Ectodermal cell (in vitro differentiated cells): ENCODE measurements around the gene HNRNPH3.

Experiments
- H3K27ac ChIP-seq: 2 replicates; pipeline ENCODE4 v1.7.0; 2013; ENCODE audit warnings: mild to moderate bottlenecking, low read depth, low read length; ENCODE audit not compliant: insufficient read depth, poor library complexity, severe bottlenecking
- H3K27me3 ChIP-seq: 2 replicates; pipeline ENCODE4 v1.7.0; 2013; ENCODE audit warnings: mild to moderate bottlenecking, low read length; ENCODE audit not compliant: insufficient read depth, control insufficient read depth, poor library complexity, severe bottlenecking
- H3K36me3 ChIP-seq: one replicate; pipeline ENCODE4 v1.7.0; 2013; ENCODE audit warnings: low read length; ENCODE audit not compliant: control insufficient read depth, insufficient read depth
- H3K4me1 ChIP-seq: one replicate; pipeline ENCODE4 v1.7.0; 2013; ENCODE audit warnings: low read length; ENCODE audit not compliant: control insufficient read depth, insufficient read depth
- H3K4me3 ChIP-seq: 2 replicates; pipeline ENCODE4 v1.7.0; 2013; ENCODE audit warnings: low read depth, low read length, control low read depth; ENCODE audit not compliant: insufficient read depth
- H3K9me3 ChIP-seq: 2 replicates; pipeline ENCODE4 v1.7.0; 2013; ENCODE audit warnings: mild to moderate bottlenecking, low read length, moderate library complexity; ENCODE audit not compliant: control insufficient read depth
- WGBS, 2 experiments: methylation state at CpG; one replicate each; pipeline ENCODE4 v1.1.7; 2013; ENCODE audit warnings: missing lambda C conversion rate in 2 of 2; 5-methylcytosine and 5-hydroxymethylcytosine counted together

Gene HNRNPH3

DNA sequence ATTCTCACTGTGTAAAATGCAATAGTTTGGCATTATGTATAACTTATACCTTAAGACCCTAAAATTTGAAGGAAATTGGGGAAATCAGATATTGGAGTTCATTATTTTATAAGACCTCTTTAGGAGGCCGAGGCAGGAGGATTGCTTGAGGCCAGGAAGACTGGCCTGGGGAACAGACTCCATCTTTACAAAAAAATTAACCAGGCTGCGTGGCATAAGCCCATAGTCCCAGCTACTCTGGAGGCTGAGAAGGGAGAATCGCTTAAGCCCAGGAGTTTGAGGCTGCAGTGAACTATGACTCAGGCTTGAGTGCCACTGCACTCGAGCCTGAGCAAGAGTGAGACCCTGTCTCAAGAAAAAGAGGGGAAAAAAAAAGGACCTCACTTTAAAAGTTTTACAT, 14.9 kb downstream of the HNRNPH3 start:
- Histone ChIP-seq H3K36me3 (peaks cover 30% of the 10 kb centered on the region), H3K4me1 (no peaks in the 10 kb centered on the region), H3K4me3 (no peak overlapping the region), H3K27ac (no peak overlapping the region), H3K9me3 (no peaks in the 10 kb centered on the region), H3K27me3 (no peaks in the 10 kb centered on the region)
- WGBS, 2 experiments: 85 to 86% methylated on average over 4 of the region's 4 CpGs

DNA sequence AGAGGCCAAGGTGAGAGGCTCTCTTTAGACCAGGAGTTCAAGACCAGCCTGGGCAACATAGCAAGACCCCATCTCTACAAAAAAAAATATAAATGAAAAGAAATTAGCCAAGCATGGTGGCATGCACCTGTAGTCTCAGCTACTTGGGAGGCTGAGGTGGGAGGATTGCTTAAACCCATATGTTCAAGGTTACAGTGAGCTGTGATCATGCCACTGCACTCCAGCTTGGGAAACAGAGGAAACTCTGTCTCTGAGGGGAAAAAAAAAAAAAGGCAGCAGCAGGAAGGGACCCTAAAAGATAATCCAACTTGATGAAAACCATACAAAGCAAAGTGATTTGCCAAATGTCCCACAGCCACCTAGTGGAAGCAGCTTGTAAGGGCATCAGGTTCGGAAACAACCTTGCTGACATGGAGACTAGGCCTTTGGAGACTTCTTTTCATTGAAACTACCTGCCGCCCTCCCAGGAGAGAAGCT, 16.4 kb downstream of the HNRNPH3 start:
- Histone ChIP-seq H3K27me3 (no peaks in the 10 kb centered on the region), H3K9me3 (no peaks in the 10 kb centered on the region), H3K27ac (no peak overlapping the region), H3K4me1 (no peaks in the 10 kb centered on the region), H3K4me3 (no peak overlapping the region), H3K36me3 (peaks cover 27% of the 10 kb centered on the region)
- WGBS, 2 experiments: 31 to 34% methylated on average over 2 of the region's 2 CpGs

DNA sequence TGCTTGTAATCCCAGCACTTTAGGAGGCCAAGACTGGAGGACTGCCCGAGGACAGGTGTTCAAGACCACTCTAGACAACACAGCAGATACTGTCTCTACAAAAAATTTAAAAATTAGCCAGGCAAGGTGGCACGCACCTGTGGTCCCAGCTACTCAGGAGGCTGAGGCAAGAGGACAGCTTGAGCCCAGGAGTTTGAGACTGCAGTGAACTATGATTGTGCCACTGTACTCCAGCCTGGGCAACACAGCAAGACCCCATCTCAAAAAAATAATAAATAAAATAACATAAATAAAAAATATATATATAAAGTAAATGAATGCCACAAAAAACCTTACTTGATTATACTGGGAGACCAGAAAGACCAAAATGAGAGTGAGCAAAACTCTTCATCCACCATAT, 21.7 kb downstream of the HNRNPH3 start:
- H3K9me3 ChIP-seq: no peaks in the 10 kb centered on the region
- no peak overlapping the region for H3K27ac ChIP-seq
- no peaks in the 10 kb centered on the region for H3K4me1 ChIP-seq
- no peak overlapping the region for H3K4me3 ChIP-seq
- WGBS, 2 experiments: 92 to 94% methylated on average over 2 of the region's 2 CpGs
- H3K27me3 ChIP-seq: no peaks in the 10 kb centered on the region
- H3K36me3 ChIP-seq: peaks cover 18% of the 10 kb centered on the region

DNA sequence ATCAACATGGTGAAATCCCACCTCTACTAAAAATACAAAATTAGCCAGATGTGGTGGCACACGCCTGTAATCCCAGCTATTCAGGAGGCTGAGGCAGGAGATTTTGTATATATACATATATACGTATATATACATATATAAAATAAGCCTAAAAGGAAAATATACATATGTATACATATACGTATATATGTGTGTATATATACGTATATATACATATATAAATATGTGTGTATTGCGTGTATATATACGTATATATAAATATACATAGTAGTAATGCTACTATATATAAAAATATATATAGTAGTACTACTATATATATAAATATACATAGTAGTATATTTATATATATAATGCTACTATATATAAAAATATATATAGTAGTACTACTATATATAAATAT, 27.3 kb downstream of the HNRNPH3 start:
- H3K36me3 ChIP-seq: peaks cover 25% of the 10 kb centered on the region
- H3K27me3 ChIP-seq: no peaks in the 10 kb centered on the region
- H3K9me3 ChIP-seq: no peaks in the 10 kb centered on the region
- H3K27ac ChIP-seq: no peak overlapping the region
- no peak overlapping the region for H3K4me3 ChIP-seq
- H3K4me1 ChIP-seq: no peaks in the 10 kb centered on the region
- no CpG with 5 or more reads among the region's 6 CpGs for WGBS, 2 experiments

DNA sequence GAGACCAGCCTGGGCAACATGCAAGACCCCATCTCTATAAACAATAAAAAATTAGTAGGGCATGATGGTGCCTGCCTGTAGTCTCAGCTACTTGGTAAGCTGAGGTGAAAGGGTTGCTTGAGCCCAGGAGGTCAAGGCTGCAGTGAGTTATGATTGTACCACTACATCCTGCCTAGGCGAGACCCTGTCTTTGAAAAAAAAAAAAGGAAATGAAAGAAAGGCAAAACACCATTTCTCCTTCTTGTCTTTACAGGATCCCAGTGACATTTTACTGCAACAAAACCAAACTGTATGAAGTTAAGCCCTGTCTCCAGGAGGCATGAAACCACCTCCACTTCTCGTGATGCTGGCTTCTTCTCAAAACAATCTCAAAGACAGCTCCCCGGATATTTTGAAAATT, 30.7 kb downstream of the HNRNPH3 start:
- Histone ChIP-seq H3K9me3 (no peaks in the 10 kb centered on the region), H3K4me3 (no peak overlapping the region), H3K36me3 (peaks cover 16% of the 10 kb centered on the region), H3K27me3 (no peaks in the 10 kb centered on the region), H3K4me1 (no peaks in the 10 kb centered on the region), H3K27ac (no peak overlapping the region)
- WGBS, 2 experiments: 98 to 100% methylated on average over 2 to 3 of the region's 3 CpGs

DNA sequence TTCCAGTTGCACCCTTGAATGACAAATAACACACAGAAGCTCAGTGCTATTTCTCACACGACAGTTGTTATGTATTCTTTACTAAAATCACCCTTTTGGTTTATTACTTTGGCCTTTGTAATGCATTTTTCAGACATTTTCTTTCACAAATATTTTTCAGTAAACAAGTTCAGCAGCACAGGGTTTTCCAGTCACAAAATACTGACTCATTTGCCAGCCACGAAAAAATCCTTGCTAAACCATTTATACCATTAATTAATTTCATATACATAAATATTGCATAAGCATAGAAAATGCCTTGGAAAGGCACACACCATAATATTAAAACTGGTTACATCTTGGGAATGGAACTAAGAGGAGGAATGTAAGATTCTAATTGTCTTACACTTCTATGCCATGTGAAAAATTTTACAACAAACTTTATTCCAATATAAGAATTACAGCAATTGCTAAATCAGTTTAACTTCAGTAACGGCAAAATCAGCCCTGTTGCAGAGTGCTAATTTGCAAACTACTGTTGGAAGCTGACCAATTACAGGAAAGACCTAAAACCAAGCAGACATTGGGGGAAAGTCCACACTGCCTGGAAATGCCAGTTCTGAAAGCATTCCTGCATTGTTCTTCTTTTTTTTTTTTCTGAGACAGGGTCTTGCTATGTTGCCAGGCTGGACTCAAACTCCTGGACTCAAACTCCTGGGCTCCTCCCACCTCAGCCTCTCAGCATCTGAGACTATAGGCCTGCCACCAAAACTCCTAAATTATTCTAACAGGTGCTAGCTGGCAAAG, 32.4 kb downstream of the HNRNPH3 start:
- no peaks in the 10 kb centered on the region for H3K4me1 ChIP-seq
- no peaks in the 10 kb centered on the region for H3K9me3 ChIP-seq
- H3K27ac ChIP-seq: no peak overlapping the region
- no peak overlapping the region for H3K4me3 ChIP-seq
- H3K36me3 ChIP-seq: peaks cover 19% of the 10 kb centered on the region
- 89 to 95% methylated on average over 2 to 3 of the region's 3 CpGs for WGBS, 2 experiments
- H3K27me3 ChIP-seq: no peaks in the 10 kb centered on the region

DNA sequence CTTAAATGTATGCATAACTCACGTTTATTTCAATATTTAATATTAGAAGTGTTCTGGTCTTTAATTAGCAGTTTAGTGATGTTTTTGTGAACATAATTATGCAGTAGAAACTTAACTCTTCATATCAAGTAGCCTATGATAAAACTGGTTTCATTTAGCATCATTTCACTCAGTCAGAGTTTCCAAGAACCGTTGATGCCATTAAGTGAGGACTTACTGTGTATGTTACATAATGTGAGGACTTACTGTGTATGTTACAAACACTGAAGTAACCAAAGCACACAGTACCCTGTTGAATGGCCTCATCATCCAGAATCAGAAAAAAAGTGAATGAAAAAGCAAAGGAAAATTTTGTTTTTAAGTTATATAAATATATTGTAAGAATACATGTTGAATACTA, 33.7 kb downstream of the HNRNPH3 start:
- no peaks in the 10 kb centered on the region for H3K4me1 ChIP-seq
- H3K9me3 ChIP-seq: no peaks in the 10 kb centered on the region
- H3K27ac ChIP-seq: no peak overlapping the region
- H3K4me3 ChIP-seq: no peak overlapping the region
- no peaks in the 10 kb centered on the region for H3K27me3 ChIP-seq
- peaks cover 18% of the 10 kb centered on the region for H3K36me3 ChIP-seq
- WGBS, 2 experiments: 94% methylated on average over 2 of the region's 2 CpGs; no CpG with 5 or more reads in 1 of the 2 experiments

DNA sequence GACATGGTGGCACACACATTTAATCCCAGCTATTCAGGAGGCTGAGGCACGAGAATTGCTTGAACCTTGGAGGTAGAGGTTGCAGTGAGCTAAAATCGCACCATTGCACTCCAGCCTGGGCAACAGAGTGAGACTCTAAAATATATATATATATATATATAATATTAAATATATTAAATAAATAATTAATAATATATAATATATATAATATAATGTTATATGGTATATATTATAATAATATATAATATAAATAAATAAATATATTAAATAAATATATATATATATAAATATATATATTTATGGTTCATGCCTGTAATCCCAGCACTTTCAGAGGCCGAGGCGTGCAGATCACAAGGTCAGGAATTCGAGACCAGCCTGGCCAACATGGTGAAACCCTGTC, 34.7 kb downstream of the HNRNPH3 start:
- H3K36me3 ChIP-seq: peaks cover 17% of the 10 kb centered on the region
- WGBS, 2 experiments: 96 to 99% methylated on average over 4 of the region's 5 CpGs
- no peaks in the 10 kb centered on the region for H3K27me3 ChIP-seq
- H3K4me1 ChIP-seq: no peaks in the 10 kb centered on the region
- H3K4me3 ChIP-seq: no peak overlapping the region
- no peak overlapping the region for H3K27ac ChIP-seq
- H3K9me3 ChIP-seq: no peaks in the 10 kb centered on the region

DNA sequence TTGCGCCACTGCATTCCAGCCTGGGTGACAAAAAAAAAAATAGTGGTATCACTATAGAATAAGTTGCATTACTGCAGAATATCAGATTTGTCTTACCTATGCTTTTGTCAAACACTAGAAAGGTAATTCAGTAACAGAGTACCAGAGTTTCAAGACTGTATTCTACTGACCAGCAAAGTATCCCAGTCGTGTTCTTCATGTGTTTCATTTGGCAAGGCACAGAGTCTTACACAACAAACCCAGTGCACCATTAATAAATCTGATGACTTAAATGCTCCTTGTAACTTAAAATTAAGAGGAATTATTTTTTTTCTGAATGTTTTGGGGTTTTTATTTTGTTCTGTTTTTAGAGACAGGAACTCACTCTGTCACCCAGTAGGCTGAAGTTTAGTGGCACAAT, 35.3 kb downstream of the HNRNPH3 start:
- Histone ChIP-seq H3K4me1 (no peaks in the 10 kb centered on the region), H3K4me3 (no peak overlapping the region), H3K27ac (no peak overlapping the region), H3K27me3 (no peaks in the 10 kb centered on the region), H3K36me3 (peaks cover 22% of the 10 kb centered on the region), H3K9me3 (no peaks in the 10 kb centered on the region)
- 93 to 94% methylated on average over 2 of the region's 2 CpGs for WGBS, 2 experiments

DNA sequence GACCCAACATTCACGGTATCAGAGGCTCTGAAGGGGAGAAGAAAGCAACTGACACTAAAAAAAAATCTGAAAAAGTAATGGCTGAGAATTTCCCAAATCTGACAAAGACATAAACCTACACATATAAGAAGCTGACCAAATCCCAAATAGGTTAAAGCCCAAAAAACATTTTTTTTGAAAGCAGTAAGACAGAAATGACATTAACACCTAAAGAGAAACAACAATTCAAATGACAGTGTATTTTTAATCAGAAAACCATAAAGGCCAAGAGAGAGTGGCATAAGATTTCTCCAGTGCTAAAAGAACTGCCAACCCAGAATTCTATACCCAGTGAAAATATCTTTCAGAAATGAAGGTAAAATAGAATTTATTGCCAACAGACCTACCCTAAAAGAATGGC, 39.7 kb downstream of the HNRNPH3 start:
- WGBS, 2 experiments: 95 to 100% methylated on average over 1 of the region's 1 CpG
- H3K4me1 ChIP-seq: no peaks in the 10 kb centered on the region
- H3K36me3 ChIP-seq: peaks cover 48% of the 10 kb centered on the region
- no peak overlapping the region for H3K27ac ChIP-seq
- no peak overlapping the region for H3K4me3 ChIP-seq
- H3K9me3 ChIP-seq: no peaks in the 10 kb centered on the region
- H3K27me3 ChIP-seq: no peaks in the 10 kb centered on the region
